Femur (tissue), 1 donor: ENCODE data around the gene SMG7.

Experiments
- DNase-seq: peaks from one replicate; pipeline ENCODE4 v3.0.0-alpha.2; 2017

SMG7 gene

DNA sequence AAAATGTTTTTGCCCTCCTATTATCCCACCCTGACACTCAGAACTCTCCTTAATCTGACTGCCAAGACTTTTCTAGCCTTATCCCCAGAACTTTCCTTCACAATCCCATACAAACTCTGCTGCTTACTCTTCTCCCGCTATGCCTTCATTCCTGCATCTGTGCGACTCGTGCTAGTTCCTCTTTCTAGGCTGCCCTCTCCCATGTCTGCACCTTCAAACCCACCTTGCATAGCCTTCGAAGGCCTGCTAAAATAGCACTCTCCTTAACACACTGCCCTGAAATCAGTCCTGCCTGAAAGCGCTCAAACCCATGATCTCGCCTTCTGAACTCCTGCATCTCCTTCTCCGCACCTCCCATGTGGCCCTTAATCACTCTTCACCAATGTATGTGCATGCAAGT is 120.4 kb downstream of the SMG7 start:
- no peak for DNase-seq

DNA sequence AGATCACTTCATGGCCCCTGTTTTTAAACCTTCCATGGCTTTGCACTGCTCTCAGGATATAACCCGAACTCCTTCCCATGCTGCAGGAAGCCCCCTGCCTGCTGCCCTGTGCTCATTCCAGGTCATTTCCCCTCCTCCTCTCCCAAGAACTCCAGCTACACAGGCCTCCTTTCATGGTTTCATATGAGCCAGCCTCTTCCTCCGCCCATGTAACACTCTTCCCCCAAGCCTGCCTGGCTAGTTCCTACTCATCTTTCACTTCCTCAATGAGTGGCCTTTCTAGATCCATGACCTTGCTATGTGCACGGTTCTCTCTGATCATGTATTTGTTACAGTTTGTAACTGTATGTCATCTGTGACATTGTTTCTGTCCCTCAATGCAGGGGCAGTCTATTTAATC is 121.1 kb downstream of the SMG7 start:
- DNase-seq = peak; percentile 43

DNA sequence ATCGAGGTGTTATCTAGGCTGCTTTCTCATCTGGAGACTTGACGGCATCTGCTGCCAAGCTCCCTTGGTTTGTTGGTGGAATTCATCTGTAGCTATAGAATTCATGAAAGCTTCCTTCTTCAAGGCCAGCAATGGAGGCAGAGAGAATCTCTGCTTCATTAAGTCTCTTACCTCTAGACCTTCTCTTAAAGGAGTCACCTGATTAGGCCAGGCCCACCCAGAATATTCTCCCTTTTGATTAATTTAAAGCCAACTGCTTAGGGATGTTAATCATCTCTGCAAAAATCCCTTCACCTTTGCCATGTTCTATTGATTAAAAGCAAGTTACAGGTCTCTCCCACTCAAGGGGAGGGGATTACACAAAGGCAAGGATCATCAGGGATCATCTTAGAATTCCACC is 123.2 kb downstream of the SMG7 start:
- DNase-seq = no peak

DNA sequence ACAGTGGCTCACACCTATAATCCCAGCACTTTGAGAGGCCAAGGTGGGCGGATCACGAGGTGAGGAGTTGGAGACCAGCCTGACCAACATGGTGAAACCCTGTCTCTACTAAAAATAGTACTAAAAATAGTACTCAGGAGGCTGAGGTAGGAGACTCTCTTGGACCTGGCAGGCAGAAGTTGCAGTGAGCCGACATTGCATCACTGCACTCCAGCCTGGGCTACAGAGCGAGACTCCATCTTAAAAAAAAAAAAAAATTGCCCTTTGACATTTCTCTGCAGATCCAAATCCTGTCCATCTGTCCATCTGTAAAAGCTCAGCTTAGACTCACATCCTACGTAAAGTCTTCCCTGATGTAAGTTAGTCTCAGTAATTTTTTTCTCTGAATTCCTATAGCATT is 124.2 kb downstream of the SMG7 start:
- no peak for DNase-seq

DNA sequence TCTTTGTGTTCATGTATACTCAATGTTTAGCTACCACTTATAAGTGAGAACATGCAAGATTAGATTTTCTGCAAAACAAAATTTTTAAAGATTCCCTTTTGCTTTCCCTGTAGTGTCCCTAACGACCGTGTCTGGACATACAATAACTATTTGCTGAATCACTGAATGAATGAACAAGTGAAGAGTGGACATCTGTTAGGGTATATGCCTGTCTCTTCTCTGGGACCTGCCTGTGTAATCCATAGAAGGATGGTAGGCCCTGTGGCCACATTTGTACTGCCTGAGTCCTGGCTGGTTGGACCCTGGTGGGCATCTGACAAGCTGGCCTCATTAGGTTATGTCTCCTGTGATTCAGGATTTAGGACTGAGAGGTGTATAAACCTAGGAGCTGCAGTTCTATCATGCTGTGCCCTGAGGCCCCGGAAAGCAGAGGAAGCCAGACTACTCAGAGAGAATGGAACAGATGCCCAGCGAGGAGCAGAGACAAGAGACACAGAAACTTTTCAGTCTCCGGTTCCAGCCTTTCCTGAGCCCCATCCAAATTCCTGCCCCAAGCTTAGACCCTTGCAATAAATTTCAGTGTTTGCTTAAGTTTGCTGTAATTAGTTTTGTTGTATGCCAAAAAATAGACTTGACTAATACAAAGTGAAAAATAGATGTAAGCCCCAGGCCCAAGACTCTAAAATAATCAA is 125.5 kb downstream of the SMG7 start:
- no peak for DNase-seq

DNA sequence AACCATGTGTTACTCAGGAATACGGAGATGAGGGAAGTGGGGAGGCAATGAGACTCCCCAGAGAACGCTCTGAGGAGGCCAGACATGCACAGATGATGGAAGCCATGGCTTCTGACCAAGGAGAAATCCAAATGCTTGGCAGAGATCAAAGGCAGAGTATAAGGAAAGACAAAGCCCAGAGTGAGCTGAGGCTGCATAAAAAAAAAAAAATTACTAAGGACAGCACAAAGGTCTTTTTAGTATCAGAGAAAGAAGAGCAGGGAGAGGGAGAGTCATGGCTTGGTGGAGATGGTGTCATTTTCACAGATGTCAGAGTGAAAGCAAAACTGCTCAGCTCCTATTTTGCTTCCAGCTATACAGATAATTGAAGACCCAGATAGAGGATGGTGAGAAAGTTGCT is 126.1 kb downstream of the SMG7 start:
- no peak for DNase-seq

DNA sequence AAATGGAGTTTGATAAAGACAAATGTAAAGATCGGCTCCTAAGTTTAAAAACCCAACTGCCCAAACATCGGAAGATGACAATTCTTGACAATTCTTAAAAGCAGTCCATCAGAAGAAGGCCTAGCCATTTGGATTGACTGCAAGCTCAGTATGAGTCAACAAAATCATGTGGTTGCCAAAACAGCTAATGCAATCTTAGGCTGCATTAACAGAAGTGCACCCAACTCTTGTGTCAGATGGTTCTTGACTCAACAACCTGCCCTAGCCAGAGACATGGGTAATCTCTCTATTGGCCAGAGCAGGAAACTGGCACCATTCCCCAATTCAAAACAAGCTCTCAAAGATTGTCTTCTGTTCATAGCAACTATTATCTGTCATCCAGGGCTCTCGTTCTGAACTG is 127.8 kb downstream of the SMG7 start:
- DNase-seq = no peak

DNA sequence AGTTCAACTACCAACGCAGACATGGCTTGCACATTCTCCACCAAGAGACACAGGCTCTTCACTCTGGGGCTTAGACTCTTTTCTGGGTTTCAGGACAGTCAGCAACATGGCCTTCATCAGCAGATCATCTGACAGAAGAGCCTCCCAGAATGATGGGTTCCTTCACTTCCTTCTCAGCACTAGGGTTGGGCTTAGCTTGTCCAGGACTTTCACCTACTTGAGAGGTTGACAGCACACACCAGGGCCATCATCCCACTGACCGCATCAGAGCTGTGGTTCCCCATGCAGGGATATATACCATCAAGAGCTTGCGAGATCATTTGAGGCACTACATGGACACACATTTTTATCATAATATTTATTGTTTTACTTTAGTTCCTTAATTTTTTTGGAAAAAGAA is 128.3 kb downstream of the SMG7 start:
- DNase-seq = no peak

DNA sequence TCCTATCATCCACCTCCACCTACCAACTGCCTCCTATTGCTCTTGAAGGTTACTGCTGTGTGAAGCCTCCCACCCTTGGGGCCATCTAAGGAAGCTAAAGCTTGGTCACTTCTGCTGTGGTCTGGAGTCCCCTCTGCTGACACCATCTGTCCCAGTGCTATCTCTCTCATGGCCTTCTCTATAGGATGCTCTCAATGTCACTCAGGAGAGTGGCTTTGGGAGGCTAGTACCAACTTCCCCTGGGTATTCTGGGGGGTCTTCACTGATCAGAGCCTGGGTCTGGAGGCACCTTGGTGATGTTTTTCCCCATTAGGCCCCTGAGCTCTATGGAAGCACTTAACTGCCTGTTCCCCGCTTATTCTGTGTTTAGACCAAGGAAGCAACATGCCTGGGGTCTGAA is 130.2 kb downstream of the SMG7 start:
- no peak for DNase-seq
